DOHH2 (cell line): ENCODE data around the gene ADGRG4.

ENCODE experiments used
- CTCF ChIP-seq: fragments of 200-600 bp; sonication (generic); IDR thresholded peaks from one replicate; pipeline ENCODE4 v1.5.1; 2014; ENCODE audit warnings: antibody characterized with exemption, mild to moderate bottlenecking, low read depth, low read length; ENCODE audit not compliant: poor library complexity, severe bottlenecking
- EZH2phosphoT487 ChIP-seq: fragments of 200-600 bp; sonication (generic); IDR thresholded peaks from 2 replicates; pipeline ENCODE4 v1.6.1; 2017; ENCODE audit warnings: borderline replicate concordance, mild to moderate bottlenecking, antibody characterized with exemption, low read length, moderate library complexity, mixed read lengths

GRCh38 chrX:136262812-136263315 lies 37.9 kb upstream of the ADGRG4 start:
- TF ChIP-seq CTCF (no peak), EZH2phosphoT487 (no peak)
